Measurements from ENCODE around the gene ADGRG6. TPM values are rescaled to one million over a fixed set of nuclear protein-coding genes. Genes with fewer than 3 reads are reported as not detected.

ADGRG6 gene
- total RNA-seq, 1 experiment from 2014 or later = 0.49 TPM

DNA sequence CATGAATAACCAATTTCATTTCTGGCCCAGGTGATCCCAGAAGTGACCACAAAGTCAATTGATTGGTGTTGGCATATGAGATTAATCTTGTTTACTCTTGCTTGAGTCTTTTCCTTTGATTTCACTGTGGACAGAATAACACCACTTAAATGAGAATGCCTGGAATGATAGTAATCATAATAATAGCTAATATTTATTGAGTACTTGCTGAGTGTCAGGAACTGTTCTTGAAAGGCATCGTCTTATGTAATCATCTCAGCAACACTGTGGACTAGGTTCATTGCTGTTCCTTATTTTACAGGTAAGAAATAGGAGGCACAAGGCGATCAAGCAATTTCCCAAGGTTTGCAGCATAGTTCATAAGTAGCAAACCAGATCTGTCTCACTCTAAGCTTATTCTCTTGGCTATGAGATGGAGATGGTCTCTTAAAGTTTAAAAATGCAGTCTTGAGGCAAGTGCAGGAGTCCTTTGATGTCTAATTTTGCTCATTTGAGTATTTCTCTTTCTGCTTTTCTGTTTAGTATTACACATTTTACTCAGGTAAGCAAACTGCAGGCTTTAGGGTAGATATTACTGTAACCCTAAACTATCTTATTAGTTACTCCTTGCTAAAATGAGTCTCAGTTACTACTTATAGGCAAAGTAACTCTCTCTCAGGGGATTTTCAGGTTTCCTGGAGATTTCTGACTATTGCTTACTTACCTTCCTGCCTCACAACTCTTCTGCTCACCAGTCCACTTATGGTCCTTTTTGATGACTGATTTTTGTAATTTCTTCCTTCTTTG lies 6.3 kb downstream of the ADGRG6 start:
- CTCF ChIA-PET = no interaction called here
- no TSS peak for BruUV-seq (replicated peaks)
- Histone ChIP-seq H3K27me3 (replicated peaks; ENCODE audit: insufficient read depth, low read depth, low read length, poor library complexity) (no peaks in the 10 kb centered on the region), H3K9me3 (ENCODE audit: low read depth, low read length, poor library complexity, severe bottlenecking) (no peaks in the 10 kb centered on the region), H3K27ac (ENCODE audit: low read depth, low read length, poor library complexity, severe bottlenecking) (no peak overlapping the region), H3K4me1 (ENCODE audit: insufficient read depth, low read length, poor library complexity, severe bottlenecking) (no peaks in the 10 kb centered on the region), H3K4me3 (ENCODE audit: low read depth, low read length, poor library complexity, severe bottlenecking) (no peak overlapping the region), H3K36me3 (ENCODE audit: insufficient read depth, low read length, poor library complexity, severe bottlenecking) (no peaks in the 10 kb centered on the region)
- no peak for DNase-seq (ENCODE audit: low spot score)
- TF ChIP-seq, protein P1, sequence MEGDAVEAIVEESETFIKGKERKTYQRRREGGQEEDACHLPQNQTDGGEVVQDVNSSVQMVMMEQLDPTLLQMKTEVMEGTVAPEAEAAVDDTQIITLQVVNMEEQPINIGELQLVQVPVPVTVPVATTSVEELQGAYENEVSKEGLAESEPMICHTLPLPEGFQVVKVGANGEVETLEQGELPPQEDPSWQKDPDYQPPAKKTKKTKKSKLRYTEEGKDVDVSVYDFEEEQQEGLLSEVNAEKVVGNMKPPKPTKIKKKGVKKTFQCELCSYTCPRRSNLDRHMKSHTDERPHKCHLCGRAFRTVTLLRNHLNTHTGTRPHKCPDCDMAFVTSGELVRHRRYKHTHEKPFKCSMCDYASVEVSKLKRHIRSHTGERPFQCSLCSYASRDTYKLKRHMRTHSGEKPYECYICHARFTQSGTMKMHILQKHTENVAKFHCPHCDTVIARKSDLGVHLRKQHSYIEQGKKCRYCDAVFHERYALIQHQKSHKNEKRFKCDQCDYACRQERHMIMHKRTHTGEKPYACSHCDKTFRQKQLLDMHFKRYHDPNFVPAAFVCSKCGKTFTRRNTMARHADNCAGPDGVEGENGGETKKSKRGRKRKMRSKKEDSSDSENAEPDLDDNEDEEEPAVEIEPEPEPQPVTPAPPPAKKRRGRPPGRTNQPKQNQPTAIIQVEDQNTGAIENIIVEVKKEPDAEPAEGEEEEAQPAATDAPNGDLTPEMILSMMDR (conservative IDR thresholded peaks at IDR 0.05; ENCODE audit: low read depth, low read length) = no peak
- TF ChIP-seq EZH2 (IDR thresholded peaks at IDR 0.05; ENCODE audit: borderline replicate concordance, low read depth, low read length, poor library complexity, severe bottlenecking) = no peak
- POLR2A ChIA-PET (ENCODE audit: low non-redundant PET) = no interaction called here
- intact Hi-C loops (cut with micrococcal nuclease; ENCODE audit: unreplicated experiment) = no loop called here

DNA sequence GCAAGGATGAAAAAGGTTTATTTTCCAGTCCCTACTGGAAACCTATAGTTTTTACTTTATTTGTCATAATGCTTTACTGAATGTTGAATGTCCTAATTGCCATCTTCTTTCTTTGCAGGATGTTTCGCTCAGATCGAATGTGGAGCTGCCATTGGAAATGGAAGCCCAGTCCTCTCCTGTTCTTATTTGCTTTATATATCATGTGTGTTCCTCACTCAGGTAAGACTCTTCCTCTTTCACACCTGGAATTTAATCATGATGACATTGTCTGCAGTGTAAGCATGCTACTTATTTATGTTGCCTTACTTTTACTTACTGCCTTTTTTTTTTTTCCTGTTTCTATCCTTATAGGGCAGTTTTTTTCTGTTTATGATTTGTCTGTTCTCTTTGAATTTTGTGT lies 7.6 kb downstream of the ADGRG6 start:
- ChIA-PET POLR2A (ENCODE audit: low non-redundant PET) (no interaction called here), CTCF (no interaction called here)
- H3K36me3 ChIP-seq (ENCODE audit: insufficient read depth, low read length, poor library complexity, severe bottlenecking) = no peaks in the 10 kb centered on the region
- H3K4me1 ChIP-seq (ENCODE audit: insufficient read depth, low read length, poor library complexity, severe bottlenecking) = no peaks in the 10 kb centered on the region
- intact Hi-C loops (cut with micrococcal nuclease; ENCODE audit: unreplicated experiment) = no loop called here
- no peak overlapping the region for H3K27ac ChIP-seq (ENCODE audit: low read depth, low read length, poor library complexity, severe bottlenecking)
- no peaks in the 10 kb centered on the region for H3K9me3 ChIP-seq (ENCODE audit: low read depth, low read length, poor library complexity, severe bottlenecking)
- TF ChIP-seq, protein P1 (conservative IDR thresholded peaks at IDR 0.05; ENCODE audit: low read depth, low read length) = no peak
- TF ChIP-seq EZH2 (IDR thresholded peaks at IDR 0.05; ENCODE audit: borderline replicate concordance, low read depth, low read length, poor library complexity, severe bottlenecking) = no peak
- H3K27me3 ChIP-seq (replicated peaks; ENCODE audit: insufficient read depth, low read depth, low read length, poor library complexity) = no peaks in the 10 kb centered on the region
- BruUV-seq (replicated peaks) = no TSS peak
- no peak for DNase-seq (ENCODE audit: low spot score)
- no peak overlapping the region for H3K4me3 ChIP-seq (ENCODE audit: low read depth, low read length, poor library complexity, severe bottlenecking)

DNA sequence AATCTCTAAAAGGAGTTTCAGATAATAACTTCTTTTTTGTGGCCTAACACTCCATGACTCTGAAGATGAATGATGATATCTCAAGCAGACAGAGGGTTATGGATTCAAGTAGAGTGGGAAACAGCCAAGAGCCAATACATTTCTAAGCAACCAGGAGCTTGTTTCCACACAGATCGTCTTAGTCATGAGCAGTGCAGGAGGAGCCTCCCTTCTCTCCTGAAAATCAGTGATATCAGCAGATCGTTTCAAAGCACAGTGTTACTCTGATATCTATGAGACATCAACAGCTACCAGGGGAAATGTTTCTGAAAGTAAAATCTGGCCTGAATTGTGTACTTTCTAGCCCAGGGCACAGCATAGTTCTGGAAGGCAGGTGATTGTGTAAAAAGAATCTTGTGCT lies 11.5 kb downstream of the ADGRG6 start:
- no peak overlapping the region for H3K4me3 ChIP-seq (ENCODE audit: low read depth, low read length, poor library complexity, severe bottlenecking)
- ChIA-PET CTCF (no interaction called here), POLR2A (ENCODE audit: low non-redundant PET) (no interaction called here)
- H3K4me1 ChIP-seq (ENCODE audit: insufficient read depth, low read length, poor library complexity, severe bottlenecking) = no peaks in the 10 kb centered on the region
- H3K9me3 ChIP-seq (ENCODE audit: low read depth, low read length, poor library complexity, severe bottlenecking) = no peaks in the 10 kb centered on the region
- H3K27me3 ChIP-seq (replicated peaks; ENCODE audit: insufficient read depth, low read depth, low read length, poor library complexity) = no peaks in the 10 kb centered on the region
- H3K27ac ChIP-seq (ENCODE audit: low read depth, low read length, poor library complexity, severe bottlenecking) = no peak overlapping the region
- BruUV-seq (replicated peaks) = no TSS peak
- TF ChIP-seq EZH2 (IDR thresholded peaks at IDR 0.05; ENCODE audit: borderline replicate concordance, low read depth, low read length, poor library complexity, severe bottlenecking) = no peak
- TF ChIP-seq, protein P1 (conservative IDR thresholded peaks at IDR 0.05; ENCODE audit: low read depth, low read length) = no peak
- intact Hi-C loops (cut with micrococcal nuclease; ENCODE audit: unreplicated experiment) = no loop called here
- H3K36me3 ChIP-seq (ENCODE audit: insufficient read depth, low read length, poor library complexity, severe bottlenecking) = no peaks in the 10 kb centered on the region
- DNase-seq (ENCODE audit: low spot score) = no peak

Measured in A673 (cell line).